Tibial artery (tissue), 4 donors: ENCODE measurements around the gene PPIG.

Experiments
- DNase-seq, 2 donors: peaks; one replicate each; pipeline ENCODE4 v3.0.0-alpha.2; 2019
- H3K27ac ChIP-seq, 2 donors: fragments of 200-600 bp; sonication (generic) in 1 of 2; 1 replicate in 1 of 2; 2 replicates in 1 of 2; pipeline ENCODE4 v1.5.1; 2018 to 2019; ENCODE audit warnings: mild to moderate bottlenecking in 1 of 2
- H3K27me3 ChIP-seq, 2 donors: fragments of 200-600 bp; sonication (generic) in 1 of 2; one replicate each; pipeline versions ENCODE4 v1.5.1 to v1.6.0; 2016 to 2019
- H3K36me3 ChIP-seq, 3 donors: fragments of 200-600 bp; sonication (generic) in 2 of 3; one replicate each; pipeline ENCODE4 v1.5.1; 2016 to 2019; ENCODE audit warnings: mild to moderate bottlenecking in 2 of 3
- H3K4me1 ChIP-seq, 4 donors: fragments of 200-600 bp; sonication (generic) in 2 of 4; 1 replicate in 3 of 4; 2 replicates in 1 of 4; pipeline ENCODE4 v1.5.1; 2016 to 2019
- H3K4me3 ChIP-seq, 2 donors: fragments of 200-600 bp; sonication (generic) in 1 of 2; 1 replicate in 1 of 2; 2 replicates in 1 of 2; pipeline ENCODE4 v1.5.1; 2018 to 2019; ENCODE audit warnings: mild to moderate bottlenecking in 2 of 2
- H3K9me3 ChIP-seq, 3 donors: fragments of 200-600 bp; sonication (generic) in 1 of 3; one replicate each; pipeline ENCODE4 v1.5.1; 2016 to 2019
- intact Hi-C: fragments of 100-400 bp; cut with DNase I; formaldehyde crosslinking; loops from one replicate; pipeline ENCODE4 v1.15.0; 2023; ENCODE audit warnings: low total_unique reads
- TF ChIP-seq, protein P1 (sequence below), 2 experiments: fragments of 200-600 bp in 1 of 2; fragments of 450-650 bp in 1 of 2; IDR thresholded peaks; one replicate each; pipeline ENCODE4 v1.5.1; 2017 to 2019; ENCODE audit warnings: antibody characterized with exemption in 2 of 2, mild to moderate bottlenecking in 1 of 2, moderate library complexity in 1 of 2

The PPIG gene

DNA sequence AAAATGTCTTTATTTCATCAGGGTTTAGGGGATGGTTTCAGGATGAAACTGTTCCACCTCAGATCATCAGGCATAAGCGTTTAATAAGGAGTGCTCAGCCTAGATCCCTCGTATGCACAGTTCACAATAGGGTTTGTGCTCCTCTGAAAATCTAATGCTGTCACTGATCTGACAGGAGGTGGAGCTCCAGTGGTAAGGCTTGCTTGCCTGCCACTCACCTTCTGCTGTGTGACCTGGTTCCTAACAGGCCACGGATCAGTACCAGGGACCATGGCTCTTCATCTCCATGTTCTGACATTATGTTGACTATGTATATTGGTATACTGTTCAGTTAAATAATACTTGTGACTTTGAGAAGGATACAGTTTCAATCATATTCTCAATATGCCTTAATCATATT, 41.6 kb downstream of the PPIG start:
- no peaks in the 10 kb centered on the region for H3K27me3 ChIP-seq
- TF ChIP-seq, protein P1, sequence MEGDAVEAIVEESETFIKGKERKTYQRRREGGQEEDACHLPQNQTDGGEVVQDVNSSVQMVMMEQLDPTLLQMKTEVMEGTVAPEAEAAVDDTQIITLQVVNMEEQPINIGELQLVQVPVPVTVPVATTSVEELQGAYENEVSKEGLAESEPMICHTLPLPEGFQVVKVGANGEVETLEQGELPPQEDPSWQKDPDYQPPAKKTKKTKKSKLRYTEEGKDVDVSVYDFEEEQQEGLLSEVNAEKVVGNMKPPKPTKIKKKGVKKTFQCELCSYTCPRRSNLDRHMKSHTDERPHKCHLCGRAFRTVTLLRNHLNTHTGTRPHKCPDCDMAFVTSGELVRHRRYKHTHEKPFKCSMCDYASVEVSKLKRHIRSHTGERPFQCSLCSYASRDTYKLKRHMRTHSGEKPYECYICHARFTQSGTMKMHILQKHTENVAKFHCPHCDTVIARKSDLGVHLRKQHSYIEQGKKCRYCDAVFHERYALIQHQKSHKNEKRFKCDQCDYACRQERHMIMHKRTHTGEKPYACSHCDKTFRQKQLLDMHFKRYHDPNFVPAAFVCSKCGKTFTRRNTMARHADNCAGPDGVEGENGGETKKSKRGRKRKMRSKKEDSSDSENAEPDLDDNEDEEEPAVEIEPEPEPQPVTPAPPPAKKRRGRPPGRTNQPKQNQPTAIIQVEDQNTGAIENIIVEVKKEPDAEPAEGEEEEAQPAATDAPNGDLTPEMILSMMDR (IDR thresholded peaks at IDR 0.05) = no peak
- no peak overlapping the region for H3K4me3 ChIP-seq
- no peak for DNase-seq
- H3K9me3 ChIP-seq = no peaks in the 10 kb centered on the region
- no peaks in the 10 kb centered on the region for H3K4me1 ChIP-seq
- intact Hi-C loops = no loop called here
- peaks cover 10 to 64% (median 31%) of the 10 kb centered on the region in 3 donors for H3K36me3 ChIP-seq
- H3K27ac ChIP-seq = no peak overlapping the region

DNA sequence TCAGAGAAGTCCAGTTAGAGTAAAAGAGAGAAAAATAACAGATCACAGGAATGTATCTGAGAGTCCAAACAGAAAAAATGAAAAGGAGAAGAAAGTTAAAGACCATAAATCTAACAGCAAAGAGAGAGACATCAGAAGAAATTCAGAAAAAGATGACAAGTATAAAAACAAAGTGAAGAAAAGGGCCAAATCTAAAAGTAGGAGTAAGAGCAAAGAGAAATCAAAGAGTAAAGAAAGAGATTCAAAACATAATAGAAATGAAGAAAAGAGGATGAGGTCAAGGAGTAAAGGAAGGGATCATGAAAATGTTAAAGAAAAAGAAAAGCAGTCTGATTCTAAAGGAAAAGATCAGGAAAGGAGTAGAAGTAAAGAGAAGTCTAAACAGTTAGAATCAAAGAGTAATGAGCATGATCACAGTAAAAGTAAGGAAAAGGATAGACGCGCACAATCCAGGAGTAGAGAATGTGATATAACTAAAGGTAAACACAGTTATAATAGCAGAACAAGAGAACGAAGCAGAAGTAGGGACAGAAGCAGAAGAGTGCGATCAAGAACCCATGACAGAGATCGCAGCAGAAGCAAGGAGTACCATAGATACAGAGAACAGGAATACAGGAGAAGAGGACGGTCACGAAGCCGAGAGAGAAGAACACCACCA, 52.4 kb downstream of the PPIG start:
- H3K9me3 ChIP-seq = no peaks in the 10 kb centered on the region
- H3K36me3 ChIP-seq = peaks cover 43 to 60% (median 59%) of the 10 kb centered on the region in 3 donors
- H3K27me3 ChIP-seq = no peaks in the 10 kb centered on the region
- intact Hi-C loops = no loop called here
- H3K4me3 ChIP-seq = no peak overlapping the region
- no peak for DNase-seq
- no peaks in the 10 kb centered on the region for H3K4me1 ChIP-seq
- TF ChIP-seq, protein P1 (IDR thresholded peaks at IDR 0.05) = no peak
- H3K27ac ChIP-seq = no peak overlapping the region

DNA sequence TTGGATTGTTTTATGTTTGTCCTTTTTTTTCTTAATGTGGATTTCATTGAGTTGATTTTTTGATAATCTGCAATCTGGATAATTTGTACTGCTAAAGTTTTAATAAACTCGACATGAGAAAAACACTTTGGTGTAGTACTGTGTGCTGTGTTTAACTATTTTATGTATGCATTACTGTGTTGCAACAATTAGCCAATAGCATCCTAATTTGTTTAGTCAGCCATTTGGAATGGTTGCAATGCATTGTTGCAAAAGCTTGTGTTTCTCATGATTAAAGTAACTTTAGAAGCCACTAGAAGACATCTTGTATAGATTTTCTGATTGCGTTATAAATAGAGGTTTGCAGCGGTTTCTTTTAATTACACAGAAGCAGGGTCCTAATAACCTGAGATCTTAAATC, 53.5 kb downstream of the PPIG start:
- Histone ChIP-seq H3K27me3 (no peaks in the 10 kb centered on the region), H3K9me3 (no peaks in the 10 kb centered on the region), H3K36me3 (peaks cover 37 to 49% (median 48%) of the 10 kb centered on the region in 3 donors), H3K4me3 (no peak overlapping the region), H3K27ac (no peak overlapping the region), H3K4me1 (no peaks in the 10 kb centered on the region)
- intact Hi-C loops = no loop called here
- DNase-seq = no peak
- TF ChIP-seq, protein P1 (IDR thresholded peaks at IDR 0.05) = no peak

DNA sequence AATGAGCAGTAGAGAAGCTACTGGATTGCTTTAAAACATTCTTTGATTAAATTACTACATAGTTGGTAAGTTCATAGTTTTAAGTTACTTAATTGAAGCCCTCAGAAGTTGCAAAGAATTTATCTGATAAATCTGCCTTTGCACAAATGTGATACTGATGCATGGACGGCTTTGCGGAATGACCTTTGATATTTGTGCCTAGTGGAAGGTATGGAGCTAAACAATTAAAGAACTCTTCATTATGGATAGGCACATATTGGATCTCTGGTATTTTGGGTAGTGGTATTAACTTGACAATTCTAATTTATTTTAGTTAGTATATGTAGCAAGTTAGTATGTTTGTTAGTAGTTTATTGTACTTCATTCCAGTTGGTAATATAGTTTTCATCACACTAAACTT, 56.0 kb downstream of the PPIG start:
- intact Hi-C loops = no loop called here
- H3K27me3 ChIP-seq = no peaks in the 10 kb centered on the region
- peaks cover 23 to 25% (median 25%) of the 10 kb centered on the region in 3 donors for H3K36me3 ChIP-seq
- no peak for DNase-seq
- no peaks in the 10 kb centered on the region for H3K4me1 ChIP-seq
- no peak overlapping the region for H3K27ac ChIP-seq
- TF ChIP-seq, protein P1 (IDR thresholded peaks at IDR 0.05) = no peak
- no peak overlapping the region for H3K4me3 ChIP-seq
- no peaks in the 10 kb centered on the region for H3K9me3 ChIP-seq

DNA sequence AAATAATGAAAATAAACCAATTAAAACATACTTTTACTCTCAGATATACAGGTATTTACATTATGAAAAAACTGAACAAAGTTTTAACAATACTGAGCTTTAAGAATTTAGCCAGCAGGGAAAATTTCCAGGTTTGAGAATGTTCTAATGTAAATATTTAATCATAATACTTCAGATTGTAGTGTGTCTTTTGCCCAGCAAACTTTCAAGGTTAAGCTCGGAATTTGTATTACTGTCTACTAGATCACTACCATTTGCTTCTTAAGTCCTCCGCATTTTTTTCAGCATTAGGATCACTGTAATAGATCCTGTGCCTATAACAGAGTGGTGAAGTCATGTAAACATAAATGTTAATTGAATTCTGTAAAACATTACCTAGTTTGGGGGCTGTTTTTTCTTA, 57.3 kb downstream of the PPIG start:
- Histone ChIP-seq H3K27me3 (no peaks in the 10 kb centered on the region), H3K36me3 (peaks cover 10 to 13% (median 12%) of the 10 kb centered on the region in 3 donors), H3K9me3 (no peaks in the 10 kb centered on the region), H3K4me3 (no peak overlapping the region), H3K4me1 (no peaks in the 10 kb centered on the region), H3K27ac (no peak overlapping the region)
- no peak for DNase-seq
- intact Hi-C loops = no loop called here
- TF ChIP-seq, protein P1 (IDR thresholded peaks at IDR 0.05) = no peak

DNA sequence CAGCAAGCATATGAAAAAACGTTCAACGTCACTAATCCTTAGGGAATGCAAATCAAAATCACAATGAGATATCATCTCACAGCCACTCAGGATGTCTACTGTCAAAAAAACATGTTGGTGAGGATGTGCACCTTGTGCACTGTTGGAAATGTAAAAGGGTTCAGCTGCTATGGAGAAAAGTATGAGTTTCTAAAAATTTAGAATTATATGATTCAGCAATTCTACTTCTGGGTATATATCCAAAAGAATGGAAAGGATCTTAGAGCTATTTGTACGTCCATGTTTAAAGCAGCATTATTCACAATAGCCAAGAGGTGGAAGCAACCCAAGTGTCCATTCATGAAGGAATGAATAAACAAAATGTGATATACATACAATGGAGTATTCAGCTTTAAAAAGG, 60.0 kb downstream of the PPIG start:
- Histone ChIP-seq H3K27ac (no peak overlapping the region), H3K27me3 (no peaks in the 10 kb centered on the region), H3K36me3 (no peaks in the 10 kb centered on the region), H3K9me3 (no peaks in the 10 kb centered on the region), H3K4me3 (no peak overlapping the region), H3K4me1 (no peaks in the 10 kb centered on the region)
- intact Hi-C loops = no loop called here
- no peak for DNase-seq
- TF ChIP-seq, protein P1 (IDR thresholded peaks at IDR 0.05) = no peak
